Erythroblast (primary cell): ENCODE results near the gene EXOC6B.

Experiments used
- GATA1 ChIP-seq: IDR thresholded peaks from 2 replicates; pipeline ENCODE4 v1.6.1; 2011; ENCODE audit warnings: low read depth, mild to moderate bottlenecking, control low read depth, low read length, moderate library complexity
- POLR2A ChIP-seq: IDR thresholded peaks from 2 replicates; pipeline ENCODE4 v1.6.1; 2011; ENCODE audit warnings: mild to moderate bottlenecking, low read length

GRCh38 chr2:72153924-72154323, 671.9 kb downstream of the EXOC6B start:
- TF ChIP-seq POLR2A (no peak), GATA1 (no peak)
